DOHH2 (cell line): ENCODE data around the gene TMEM14A.

ENCODE experiments used
- EZH2phosphoT487 ChIP-seq: fragments of 200-600 bp; sonication (generic); IDR thresholded peaks from 2 replicates; pipeline ENCODE4 v1.6.1; 2017; ENCODE audit warnings: borderline replicate concordance, mild to moderate bottlenecking, antibody characterized with exemption, low read length, moderate library complexity, mixed read lengths
- TF ChIP-seq, protein P1 (sequence below): fragments of 200-600 bp; sonication (generic); IDR thresholded peaks from one replicate; pipeline ENCODE4 v1.5.1; 2014; ENCODE audit warnings: antibody characterized with exemption, mild to moderate bottlenecking, low read depth, low read length; ENCODE audit not compliant: poor library complexity, severe bottlenecking

GRCh38 chr6:52712136-52712535, 41.2 kb downstream of the TMEM14A start:
- TF ChIP-seq, protein P1, sequence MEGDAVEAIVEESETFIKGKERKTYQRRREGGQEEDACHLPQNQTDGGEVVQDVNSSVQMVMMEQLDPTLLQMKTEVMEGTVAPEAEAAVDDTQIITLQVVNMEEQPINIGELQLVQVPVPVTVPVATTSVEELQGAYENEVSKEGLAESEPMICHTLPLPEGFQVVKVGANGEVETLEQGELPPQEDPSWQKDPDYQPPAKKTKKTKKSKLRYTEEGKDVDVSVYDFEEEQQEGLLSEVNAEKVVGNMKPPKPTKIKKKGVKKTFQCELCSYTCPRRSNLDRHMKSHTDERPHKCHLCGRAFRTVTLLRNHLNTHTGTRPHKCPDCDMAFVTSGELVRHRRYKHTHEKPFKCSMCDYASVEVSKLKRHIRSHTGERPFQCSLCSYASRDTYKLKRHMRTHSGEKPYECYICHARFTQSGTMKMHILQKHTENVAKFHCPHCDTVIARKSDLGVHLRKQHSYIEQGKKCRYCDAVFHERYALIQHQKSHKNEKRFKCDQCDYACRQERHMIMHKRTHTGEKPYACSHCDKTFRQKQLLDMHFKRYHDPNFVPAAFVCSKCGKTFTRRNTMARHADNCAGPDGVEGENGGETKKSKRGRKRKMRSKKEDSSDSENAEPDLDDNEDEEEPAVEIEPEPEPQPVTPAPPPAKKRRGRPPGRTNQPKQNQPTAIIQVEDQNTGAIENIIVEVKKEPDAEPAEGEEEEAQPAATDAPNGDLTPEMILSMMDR: no peak
- no peak for TF ChIP-seq EZH2phosphoT487
